GM18520 (cell line): ENCODE data around the gene NFKBIA.
"Not testable (repeated sequence)": the region's sequence is repeated elsewhere in the genome, so short reads cannot be mapped to it uniquely, and the experiment has no call there.

Source experiments
- ATAC-seq: cut with Tn5 transposase; IDR thresholded peaks from one replicate; pipeline ENCODE4 v1.9.1; 2021; ENCODE audit not compliant: unreplicated experiment

Gene NFKBIA

GRCh38 chr14:35409595-35409994 lies 5.0 kb upstream of the NFKBIA start:
- ATAC-seq: no peak

GRCh38 chr14:35408026-35408425 lies 3.5 kb upstream of the NFKBIA start:
- no peak for ATAC-seq

GRCh38 chr14:35407306-35407630 lies 2.7 kb upstream of the NFKBIA start:
- ATAC-seq: no peak

- no peak for ATAC-seq
These were observed 2.2 kb upstream of the NFKBIA start for GRCh38 chr14:35406506-35407305.

DNA sequence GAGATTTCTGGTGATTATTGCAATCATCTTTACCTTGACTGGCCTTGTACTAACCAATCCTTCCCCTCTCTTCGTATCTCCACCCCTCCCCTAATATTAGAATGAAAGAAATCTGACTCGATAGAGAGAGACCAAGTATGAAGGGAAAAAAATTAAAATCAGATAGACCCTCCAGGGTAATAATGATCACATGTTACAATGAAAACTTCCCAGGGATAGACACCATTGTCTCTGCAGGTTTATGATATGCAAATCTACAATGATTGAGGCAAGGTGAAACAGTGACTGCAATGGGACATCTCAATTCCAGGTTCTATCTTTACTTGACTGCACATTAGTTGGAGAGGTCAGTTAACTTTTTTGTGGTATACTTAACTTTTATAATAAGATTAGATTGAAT lies 1.5 kb upstream of the NFKBIA start:
- no peak for ATAC-seq

GRCh38 chr14:35405304-35405996 lies 901 bp upstream of the NFKBIA start:
- ATAC-seq: no peak

DNA sequence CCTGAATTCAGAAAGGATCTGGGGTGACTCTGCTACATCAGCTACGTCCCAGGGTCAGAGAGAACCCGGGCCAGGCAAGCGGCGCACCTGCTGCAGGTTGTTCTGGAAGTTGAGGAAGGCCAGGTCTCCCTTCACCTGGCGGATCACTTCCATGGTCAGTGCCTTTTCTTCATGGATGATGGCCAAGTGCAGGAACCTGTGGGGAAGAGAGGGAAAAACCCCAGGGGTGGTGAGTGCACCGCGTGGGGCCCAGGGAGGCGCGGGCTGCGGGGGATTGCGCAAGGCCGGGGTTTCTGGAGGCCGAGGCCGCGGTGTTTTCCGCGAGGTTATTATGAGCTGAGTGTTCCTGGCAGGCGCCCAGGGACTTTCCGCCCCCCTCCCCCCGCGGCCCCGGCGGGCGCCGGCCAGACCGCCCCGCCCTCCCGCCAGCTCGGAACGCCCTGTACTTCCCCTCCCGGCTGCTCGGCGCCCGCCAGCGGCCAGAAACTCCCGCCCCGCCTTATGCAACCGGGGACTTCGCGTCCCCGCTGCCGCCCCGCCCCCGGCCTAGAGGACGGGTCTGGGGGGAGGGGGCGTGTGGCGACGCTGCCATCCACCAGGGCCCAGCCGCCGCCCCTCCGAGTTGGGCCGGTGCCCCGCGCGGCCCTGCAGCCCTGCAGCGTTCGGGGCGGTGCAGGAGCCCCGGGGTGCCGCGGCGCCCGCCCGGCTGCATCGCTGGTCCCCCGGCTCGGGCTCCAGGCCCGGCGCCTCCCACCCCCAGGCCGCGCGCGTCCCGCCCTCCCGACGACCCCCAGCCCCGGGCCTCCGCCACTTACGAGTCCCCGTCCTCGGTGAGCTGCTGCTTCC lies 723 bp downstream of the NFKBIA start:
- ATAC-seq: peak; percentile 35

- ATAC-seq: no peak
These were observed 1.4 kb downstream of the NFKBIA start for GRCh38 chr14:35403114-35403602.

DNA sequence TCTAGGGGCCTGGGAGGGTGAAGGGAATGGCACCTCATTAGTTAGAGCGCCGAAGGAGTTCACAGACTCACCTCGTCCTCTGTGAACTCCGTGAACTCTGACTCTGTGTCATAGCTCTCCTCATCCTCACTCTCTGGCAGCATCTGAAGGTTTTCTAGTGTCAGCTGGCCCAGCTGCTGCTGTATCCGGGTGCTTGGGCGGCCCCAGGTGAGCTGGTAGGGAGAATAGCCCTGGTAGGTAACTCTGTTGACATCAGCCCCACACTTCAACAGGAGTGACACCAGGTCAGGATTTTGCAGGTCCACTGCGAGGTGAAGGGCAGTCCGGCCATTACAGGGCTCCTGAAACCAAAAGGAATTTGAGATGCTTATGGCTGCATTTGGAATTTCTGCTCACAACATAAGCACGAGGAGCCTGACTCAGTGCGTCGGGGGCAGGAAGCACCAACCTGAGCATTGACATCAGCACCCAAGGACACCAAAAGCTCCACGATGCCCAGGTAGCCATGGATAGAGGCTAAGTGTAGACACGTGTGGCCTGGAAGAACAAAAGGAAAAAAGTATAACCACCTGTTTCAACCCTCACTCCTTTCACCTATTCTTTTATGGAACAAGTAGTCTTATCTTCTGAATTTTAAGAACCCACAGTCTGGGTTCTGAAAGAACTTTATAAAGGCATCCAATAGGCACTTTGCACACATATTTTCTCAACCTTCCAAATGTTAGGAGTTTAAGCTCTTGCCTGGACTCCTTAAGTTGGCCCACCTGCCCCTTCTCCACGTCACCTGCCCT lies 2.0 kb downstream of the NFKBIA start:
- no peak for ATAC-seq

DNA sequence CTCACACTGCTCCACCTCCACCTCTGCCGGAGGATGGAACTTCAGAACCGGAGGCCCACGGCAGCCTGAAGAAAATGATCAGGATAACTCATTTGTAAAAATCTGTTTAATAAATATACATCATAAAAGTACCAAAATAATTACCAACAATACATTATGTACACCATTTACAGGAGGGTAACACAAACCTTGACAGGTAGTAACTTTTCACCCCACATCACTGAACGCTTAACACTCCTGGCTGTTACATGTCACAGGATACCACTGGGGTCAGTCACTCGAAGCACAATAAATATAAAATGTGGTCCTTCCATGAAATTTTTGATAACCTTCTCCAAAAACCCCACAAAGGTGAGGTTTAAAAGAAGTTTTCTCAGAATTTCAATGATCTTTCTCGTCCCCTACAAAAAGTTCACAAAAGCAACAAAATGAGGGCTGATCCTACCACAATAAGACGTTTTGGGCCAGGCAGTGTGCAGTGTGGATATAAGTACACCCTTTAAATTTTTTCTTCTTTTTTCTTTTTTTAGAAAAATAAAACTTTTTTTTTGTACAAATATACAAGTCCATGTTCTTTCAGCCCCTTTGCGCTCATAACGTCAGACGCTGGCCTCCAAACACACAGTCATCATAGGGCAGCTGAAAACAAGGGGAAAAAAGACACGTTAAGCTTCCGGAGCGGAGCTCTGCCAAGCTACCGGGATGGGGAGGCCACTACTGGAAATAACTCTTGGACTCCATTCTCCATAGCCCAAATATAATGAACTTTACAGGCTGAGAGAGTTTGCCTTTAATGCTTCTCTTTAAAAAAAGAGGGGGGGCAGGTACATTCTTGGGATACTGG lies 2.9 kb downstream of the NFKBIA start:
- no peak for ATAC-seq

DNA sequence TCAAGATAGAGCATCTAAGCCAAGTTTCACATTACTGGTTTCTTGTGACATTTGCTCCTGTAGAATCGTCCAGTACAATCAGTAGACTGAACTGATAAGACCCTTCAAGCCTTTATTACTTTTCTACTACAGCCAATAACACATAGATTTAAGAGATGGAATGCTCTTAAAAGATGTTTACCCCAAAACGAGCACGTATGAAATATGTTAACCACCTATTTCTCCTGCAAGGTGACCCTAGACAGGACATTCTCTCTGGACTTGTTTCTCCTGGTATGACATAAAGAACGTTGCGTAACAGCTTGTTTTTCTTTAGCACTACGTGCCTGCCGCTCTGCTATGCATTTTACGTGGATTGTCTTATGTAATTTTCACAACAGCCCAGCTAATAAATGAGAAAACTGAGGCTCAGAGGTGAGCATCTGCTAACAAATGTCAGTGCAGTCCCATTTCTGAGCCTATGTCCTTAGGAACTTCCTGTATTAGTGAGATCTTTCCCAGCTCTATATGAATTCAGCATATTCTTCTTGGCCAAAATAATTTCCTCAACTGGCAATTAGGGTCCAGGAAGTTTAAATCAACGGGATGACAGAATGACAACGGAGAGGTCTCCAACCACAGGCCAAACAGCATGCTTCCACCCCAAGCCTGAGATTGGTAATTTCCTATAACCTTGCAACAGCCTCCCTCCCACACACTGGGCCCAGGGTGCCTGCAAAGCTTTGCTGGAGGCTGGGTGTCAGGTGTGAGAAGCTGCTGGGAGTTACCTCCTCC lies 3.7 kb downstream of the NFKBIA start:
- ATAC-seq: no peak

DNA sequence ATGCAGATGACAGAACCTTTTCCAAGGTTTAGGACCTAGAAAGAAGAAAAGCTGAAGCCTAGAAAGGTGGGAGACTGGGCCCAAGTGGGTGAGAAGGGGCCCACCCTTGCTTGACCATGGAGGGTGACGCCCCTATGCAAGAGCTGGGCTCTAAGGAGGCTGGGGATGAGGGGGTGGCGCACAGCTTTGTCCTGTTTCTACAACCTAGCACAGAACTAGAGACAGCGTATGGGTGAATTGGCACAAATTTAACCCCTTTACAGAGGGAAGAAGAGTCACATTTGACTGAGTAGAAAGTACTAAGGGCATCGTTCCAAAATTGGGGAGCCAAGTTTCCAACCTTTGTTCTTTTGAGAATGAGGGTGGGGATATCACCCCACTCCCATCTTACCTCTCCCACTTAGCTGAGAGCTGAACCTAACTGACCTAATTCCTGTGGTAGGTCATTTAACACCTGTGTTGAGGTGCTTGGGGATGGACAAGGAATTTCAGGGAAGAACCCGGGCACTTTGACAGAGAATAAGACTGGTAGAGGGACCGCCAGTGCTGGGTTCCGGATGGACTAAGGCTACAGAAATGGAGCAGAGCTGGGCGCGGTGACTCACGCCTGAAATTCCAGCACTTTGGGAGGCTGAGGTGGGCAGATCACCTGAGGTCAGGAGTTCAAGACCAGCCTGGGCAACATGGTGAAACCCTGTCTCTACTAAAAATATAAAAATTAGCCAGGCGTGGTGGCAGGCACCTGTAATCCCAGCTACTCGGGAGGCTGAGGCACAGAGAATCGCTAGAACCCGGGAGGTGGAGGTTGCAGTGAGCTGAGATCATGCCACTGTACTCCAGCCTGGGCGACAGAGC lies 5.2 kb downstream of the NFKBIA start:
- ATAC-seq: no peak

DNA sequence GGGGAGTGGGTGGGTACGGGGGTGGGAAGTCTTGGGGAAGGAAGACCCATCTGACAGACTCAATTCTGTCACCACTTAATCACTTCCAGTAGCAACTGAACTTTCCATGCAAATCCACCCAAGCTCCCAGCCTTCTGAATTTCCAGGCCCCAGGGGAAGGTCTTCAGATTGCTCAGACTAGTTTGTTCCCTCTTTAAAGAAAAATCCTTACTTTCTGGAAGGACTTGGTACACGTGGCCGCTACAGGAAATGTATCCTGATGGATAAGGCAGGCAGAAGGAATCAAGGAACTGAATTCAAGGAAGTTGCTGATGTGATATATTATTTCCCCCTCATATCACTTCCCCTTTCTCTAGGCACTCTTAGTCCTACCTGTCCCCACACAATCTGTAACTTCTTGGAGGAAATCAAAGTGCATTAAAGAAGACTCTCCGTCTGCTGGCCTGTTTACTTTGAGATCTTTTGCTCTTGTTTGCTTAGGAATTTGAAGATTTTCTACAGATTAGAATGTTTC lies 6.4 kb downstream of the NFKBIA start:
- ATAC-seq: no peak

DNA sequence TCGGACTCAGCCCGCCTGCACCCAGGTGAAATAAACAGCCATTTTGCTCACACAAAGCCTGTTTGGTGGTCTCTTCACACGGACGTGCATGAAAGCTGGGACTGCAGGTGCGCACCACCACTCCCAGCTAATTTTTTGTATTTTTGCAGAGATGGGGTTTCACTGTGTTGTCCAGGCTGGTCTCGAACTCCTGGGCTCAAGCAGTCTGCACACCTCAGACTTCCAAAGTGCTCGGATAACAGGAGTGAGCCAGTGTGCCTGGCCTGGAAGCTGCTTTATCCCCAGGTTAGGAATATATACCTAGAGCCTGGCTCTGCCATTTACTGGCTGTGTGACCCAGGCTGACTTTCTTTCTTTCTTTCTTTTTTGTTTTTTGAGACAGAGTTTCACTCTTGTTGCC lies 7.9 kb downstream of the NFKBIA start:
- ATAC-seq: not testable (repeated sequence)

DNA sequence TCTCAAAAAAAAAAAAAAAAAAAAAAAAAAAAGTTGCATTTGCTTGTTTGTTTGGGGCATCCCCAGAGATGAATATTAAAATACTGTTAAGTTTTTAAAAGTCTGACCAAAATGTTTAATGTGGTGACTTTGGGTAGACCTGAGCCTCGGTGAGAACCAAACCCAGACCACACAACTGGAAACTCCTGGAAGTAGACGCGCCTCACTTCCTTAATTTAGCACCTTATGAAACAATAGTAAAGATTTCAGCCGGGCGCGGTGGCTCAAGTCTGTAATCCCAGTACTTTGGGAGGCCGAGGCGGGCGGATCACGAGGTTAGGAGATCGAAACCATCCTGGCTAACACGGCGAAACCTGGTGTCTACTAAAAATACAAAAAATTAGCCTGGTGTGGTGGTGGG lies 9.3 kb downstream of the NFKBIA start:
- no peak for ATAC-seq

DNA sequence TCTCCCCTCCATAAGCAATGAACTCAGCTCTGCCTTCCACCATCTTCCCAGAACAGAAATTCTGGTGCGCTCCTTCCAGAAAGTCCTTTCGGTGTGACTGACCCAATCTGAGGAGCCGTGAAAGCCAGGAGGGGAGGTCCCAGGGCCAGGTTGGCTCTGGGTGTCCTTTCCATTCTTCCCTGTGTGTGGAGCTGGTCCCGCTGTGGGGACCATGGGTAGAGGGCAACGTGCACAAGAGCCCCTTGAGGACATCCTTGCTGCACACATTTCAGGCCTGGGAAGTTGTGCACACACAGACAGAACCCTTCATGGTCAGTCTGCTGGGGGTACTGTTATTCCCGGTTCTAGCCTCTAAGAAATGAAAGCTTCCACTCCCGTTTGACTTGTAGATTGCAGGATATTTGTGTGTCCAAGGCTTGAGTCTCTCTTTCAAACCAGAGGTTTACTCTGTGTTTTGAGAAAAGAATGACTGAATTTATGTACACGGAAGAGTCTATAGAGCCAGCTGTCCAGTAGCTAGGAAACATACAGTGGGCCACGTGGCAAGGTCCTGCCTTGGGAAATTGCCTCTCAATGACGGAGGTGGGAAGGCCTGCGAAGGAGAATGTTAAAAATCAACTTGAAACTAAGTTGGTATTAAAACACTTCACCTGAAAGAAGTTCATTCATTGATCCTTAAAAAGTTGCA lies 10.1 kb downstream of the NFKBIA start:
- no peak for ATAC-seq

- ATAC-seq: no peak
These were observed 10.7 kb downstream of the NFKBIA start for GRCh38 chr14:35393826-35394225.
